Adrenal gland (tissue), 12 donors: ENCODE data around the gene FCAMR. TPM values are rescaled to one million over a fixed set of nuclear protein-coding genes. Genes with fewer than 3 reads are reported as not detected.

Source experiments
- DNase-seq, 7 donors: peaks; one replicate each; pipeline ENCODE4 v3.0.0-alpha.2; 2019 to 2020
- H3K27ac ChIP-seq, 5 donors: fragments of 200-600 bp; sonication (generic) in 4 of 5; 1 replicate in 3 of 5; 2 replicates in 2 of 5; pipeline versions ENCODE4 v1.5.1 to v1.8.0; 2016 to 2020; ENCODE audit warnings: mild to moderate bottlenecking in 1 of 5
- H3K27me3 ChIP-seq: fragments of 200-600 bp; 2 replicates; pipeline ENCODE4 v1.8.0; 2021
- H3K36me3 ChIP-seq, 2 donors: fragments of 200-600 bp; replicated peaks in 1 of 2; 1 replicate in 1 of 2; 2 replicates in 1 of 2; pipeline versions ENCODE4 v1.5.1 to v1.8.0; 2018 to 2022
- H3K4me1 ChIP-seq, 2 donors: fragments of 200-600 bp; replicated peaks in 1 of 2; 1 replicate in 1 of 2; 2 replicates in 1 of 2; pipeline versions ENCODE4 v1.5.1 to v1.8.0; 2018 to 2021
- H3K4me3 ChIP-seq, 4 donors: fragments of 200-600 bp; sonication (generic) in 3 of 4; one replicate each; pipeline ENCODE4 v1.5.1; 2016 to 2018
- H3K9me3 ChIP-seq, 3 donors: fragments of 200-600 bp; sonication (generic) in 1 of 3; replicated peaks in 1 of 3; 1 replicate in 2 of 3; 2 replicates in 1 of 3; pipeline versions ENCODE4 v1.5.1 to v1.8.0; 2016 to 2021
- POLR2A ChIP-seq, 2 donors: fragments of 450-650 bp; IDR thresholded peaks; one replicate each; pipeline ENCODE4 v1.6.1; 2017; ENCODE audit warnings: antibody characterized with exemption in 2 of 2, mild to moderate bottlenecking in 2 of 2, moderate library complexity in 1 of 2
- WGBS, 4 donors: extraction: QIAGEN DNeasy Blood & Tissue Kit in 2 of 4; methylation state at CpG; one replicate each; pipeline versions ENCODE4 v1.1.5 to v1.1.7; 2013 to 2017; 5-methylcytosine and 5-hydroxymethylcytosine counted together
- intact Hi-C, 2 donors: fragments of 100-400 bp; cut with DNase I; formaldehyde crosslinking; loops; one replicate each; pipeline versions ENCODE4 v1.14.1 to v1.15.0; 2022 to 2023
- polyA plus RNA-seq, 3 donors: library from polyadenylated mRNA; stranded (reverse); fragments of 200-250 nt in 2 of 3; fragments of 350-450 nt in 1 of 3; fragmentation: Illumina TruSeq in 1 of 3; extraction: RNeasy Lipid Tissue Mini Kit (QIAGEN cat#74804) in 1 of 3; gene quantifications; one replicate each; pipeline ENCODE4 v1.2.3, GENCODE V29; 2013 to 2014
- total RNA-seq, 9 donors: library from RNA; depleted of rRNA in 4 of 9; stranded (reverse); fragments of >200 nt in 4 of 9; fragments of 120-200 nt in 1 of 9; fragmentation: NEBNext Ultra II Directional in 1 of 9; extraction: Animal tissue kit (Norgen Biotek cat#: 25700) in 1 of 9; gene quantifications; one replicate each; pipeline versions ENCODE4 v1.1.0 to v1.2.4, GENCODE V29; 2013 to 2023
- TF ChIP-seq, protein P1 (sequence below), 6 experiments: fragments of 450-650 bp in 4 of 6; fragments of 200-600 bp in 2 of 6; sonication (generic) in 1 of 6; IDR thresholded peaks; 1 replicate in 5 of 6; 2 replicates in 1 of 6; pipeline versions ENCODE4 v1.5.1 to v1.8.0; 2016 to 2021; ENCODE audit warnings: antibody characterized with exemption in 6 of 6, mild to moderate bottlenecking in 2 of 6, moderate library complexity in 1 of 6
- donor health status: healthy with polysubstance abuse.
- donor health status: Bipolar disorder and iron deficiency.
- donor health status: DM: yes; HTN: yes; CAD: no.
- donor health status: DM: no; HTN: no; CAD: no.
- donor health status: DM: no; HTN: no; CAD: no.
- donor health status: DM: yes; HTN: yes; CAD: no.

FCAMR gene
- total and polyA plus RNA-seq, 12 donors = not detected

DNA sequence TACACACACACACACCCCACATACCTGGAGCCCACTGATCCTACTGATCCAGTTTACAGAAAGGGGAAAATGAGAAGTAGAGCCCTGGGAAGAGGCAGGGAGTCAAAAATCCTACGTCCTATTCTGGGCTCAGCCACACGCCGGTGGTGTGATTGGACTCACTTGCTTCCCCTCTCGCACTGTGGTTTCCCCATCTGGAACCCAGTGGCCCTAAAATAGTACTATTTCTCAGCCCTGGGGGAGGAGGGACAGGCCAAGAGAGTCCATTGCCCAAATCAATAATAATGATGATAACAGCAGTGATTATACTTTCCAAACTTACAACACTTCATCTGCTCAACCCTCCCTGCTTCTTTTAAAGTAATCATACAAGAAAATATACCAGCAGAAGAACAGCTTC is 21.1 kb downstream of the FCAMR start:
- no peak overlapping the region for H3K4me3 ChIP-seq
- no peaks in the 10 kb centered on the region for H3K9me3 ChIP-seq
- 71 to 83% (median 76%) methylated on average over 4 of the region's 4 CpGs for WGBS, 4 donors
- H3K27me3 ChIP-seq = no peaks in the 10 kb centered on the region
- no peak overlapping the region for H3K27ac ChIP-seq
- DNase-seq = peak in 1 of 7 donors; percentile 11
- H3K36me3 ChIP-seq = no peaks in the 10 kb centered on the region
- intact Hi-C loops = no loop called here
- no peaks in the 10 kb centered on the region for H3K4me1 ChIP-seq
- TF ChIP-seq, protein P1, sequence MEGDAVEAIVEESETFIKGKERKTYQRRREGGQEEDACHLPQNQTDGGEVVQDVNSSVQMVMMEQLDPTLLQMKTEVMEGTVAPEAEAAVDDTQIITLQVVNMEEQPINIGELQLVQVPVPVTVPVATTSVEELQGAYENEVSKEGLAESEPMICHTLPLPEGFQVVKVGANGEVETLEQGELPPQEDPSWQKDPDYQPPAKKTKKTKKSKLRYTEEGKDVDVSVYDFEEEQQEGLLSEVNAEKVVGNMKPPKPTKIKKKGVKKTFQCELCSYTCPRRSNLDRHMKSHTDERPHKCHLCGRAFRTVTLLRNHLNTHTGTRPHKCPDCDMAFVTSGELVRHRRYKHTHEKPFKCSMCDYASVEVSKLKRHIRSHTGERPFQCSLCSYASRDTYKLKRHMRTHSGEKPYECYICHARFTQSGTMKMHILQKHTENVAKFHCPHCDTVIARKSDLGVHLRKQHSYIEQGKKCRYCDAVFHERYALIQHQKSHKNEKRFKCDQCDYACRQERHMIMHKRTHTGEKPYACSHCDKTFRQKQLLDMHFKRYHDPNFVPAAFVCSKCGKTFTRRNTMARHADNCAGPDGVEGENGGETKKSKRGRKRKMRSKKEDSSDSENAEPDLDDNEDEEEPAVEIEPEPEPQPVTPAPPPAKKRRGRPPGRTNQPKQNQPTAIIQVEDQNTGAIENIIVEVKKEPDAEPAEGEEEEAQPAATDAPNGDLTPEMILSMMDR (IDR thresholded peaks at IDR 0.05) = no peak
- no peak for TF ChIP-seq POLR2A (IDR thresholded peaks at IDR 0.05)

DNA sequence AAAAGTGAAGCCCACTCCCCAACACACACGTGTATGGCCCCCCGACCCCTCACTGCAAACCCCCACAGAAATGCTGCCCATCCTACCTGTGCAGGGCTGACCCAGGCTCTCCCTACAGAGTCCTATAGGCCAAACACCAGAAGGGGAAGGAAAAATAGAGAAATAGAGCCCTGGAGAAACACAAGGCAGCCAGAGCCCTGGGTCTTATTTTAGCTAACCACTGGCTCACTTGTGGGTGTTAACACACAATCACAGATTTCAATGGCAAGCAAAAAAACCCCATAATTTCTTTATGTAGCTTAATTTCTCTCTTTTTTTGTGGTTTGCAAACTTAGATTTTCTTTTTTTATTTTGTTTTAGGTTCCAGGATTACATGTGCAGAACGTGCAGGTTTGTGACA is 23.0 kb downstream of the FCAMR start:
- Histone ChIP-seq H3K9me3 (no peaks in the 10 kb centered on the region), H3K27ac (no peak overlapping the region), H3K36me3 (no peaks in the 10 kb centered on the region), H3K4me1 (no peaks in the 10 kb centered on the region), H3K27me3 (no peaks in the 10 kb centered on the region), H3K4me3 (no peak overlapping the region)
- 79 to 89% (median 84%) methylated on average over 1 to 3 of the region's 3 CpGs for WGBS, 4 donors
- intact Hi-C loops = no loop called here
- no peak for DNase-seq
- no peak for TF ChIP-seq POLR2A (IDR thresholded peaks at IDR 0.05)
- TF ChIP-seq, protein P1 (IDR thresholded peaks at IDR 0.05) = no peak

DNA sequence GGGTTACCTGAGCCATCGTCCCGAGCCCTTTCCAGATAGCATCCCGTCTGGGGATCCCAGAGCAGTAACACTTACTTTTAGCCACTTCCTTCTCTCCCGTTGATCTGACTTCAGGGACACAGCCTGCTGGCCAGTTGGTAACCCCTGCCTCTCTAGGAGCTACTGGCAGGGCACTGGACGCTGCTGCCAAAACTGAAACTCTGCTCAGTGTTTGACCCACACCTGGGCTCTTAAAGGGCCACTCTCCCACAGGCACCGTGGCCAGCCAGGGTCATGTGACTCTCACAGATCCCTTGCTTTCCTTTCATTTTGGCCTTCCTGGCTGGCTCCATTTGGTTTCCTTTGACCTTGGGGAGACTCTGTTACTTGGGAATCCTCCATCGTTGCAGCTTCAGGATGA is 24.0 kb downstream of the FCAMR start, which contains the start of gene PIGR:
PIGR (minus strand) TSS at position 206 of the 400 bp plus-strand sequence. CDS start 5,935 bp downstream, outside the sequence.
- WGBS, 4 donors = 40 to 61% (median 51%) methylated on average over 7 of the region's 7 CpGs
- no peak for TF ChIP-seq POLR2A (IDR thresholded peaks at IDR 0.05)
- TF ChIP-seq, protein P1 (IDR thresholded peaks at IDR 0.05) = no peak
- H3K36me3 ChIP-seq = no peaks in the 10 kb centered on the region
- no peak for DNase-seq
- H3K27me3 ChIP-seq = no peaks in the 10 kb centered on the region
- H3K4me3 ChIP-seq = no peak within 1 kb of the TSS
- H3K27ac ChIP-seq = no peak within 1 kb of the TSS
- intact Hi-C loops = no loop called here
- no peaks in the 10 kb centered on the region for H3K9me3 ChIP-seq
- H3K4me1 ChIP-seq = no peaks in the 10 kb centered on the region

DNA sequence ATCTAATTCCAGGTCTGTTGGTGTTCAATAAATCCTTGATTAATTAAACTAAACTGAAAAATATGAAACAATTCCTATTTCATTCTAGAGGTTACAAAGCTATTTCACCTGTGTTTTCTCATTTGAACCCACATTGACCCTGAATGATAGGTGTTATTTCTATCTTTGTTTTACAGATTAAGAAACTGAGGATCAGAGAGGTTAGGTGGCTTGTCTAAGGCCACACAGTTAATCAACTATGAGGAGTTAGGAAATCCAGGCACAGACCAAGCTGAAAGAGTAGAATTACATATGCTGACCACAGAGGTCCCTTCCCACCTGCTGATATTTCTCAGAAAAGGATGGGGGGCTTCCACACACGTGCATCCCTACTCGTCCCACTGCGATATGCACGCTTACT is 24.5 kb downstream of the FCAMR start:
- no peak overlapping the region for H3K4me3 ChIP-seq
- 86 to 91% (median 90%) methylated on average over 4 of the region's 4 CpGs for WGBS, 4 donors
- no peaks in the 10 kb centered on the region for H3K27me3 ChIP-seq
- no peak for DNase-seq
- no peaks in the 10 kb centered on the region for H3K4me1 ChIP-seq
- no peaks in the 10 kb centered on the region for H3K9me3 ChIP-seq
- TF ChIP-seq, protein P1 (IDR thresholded peaks at IDR 0.05) = no peak
- no peak for TF ChIP-seq POLR2A (IDR thresholded peaks at IDR 0.05)
- no peaks in the 10 kb centered on the region for H3K36me3 ChIP-seq
- H3K27ac ChIP-seq = no peak overlapping the region
- intact Hi-C loops = no loop called here
